ENCODE data around the gene EML6.

The EML6 gene

DNA sequence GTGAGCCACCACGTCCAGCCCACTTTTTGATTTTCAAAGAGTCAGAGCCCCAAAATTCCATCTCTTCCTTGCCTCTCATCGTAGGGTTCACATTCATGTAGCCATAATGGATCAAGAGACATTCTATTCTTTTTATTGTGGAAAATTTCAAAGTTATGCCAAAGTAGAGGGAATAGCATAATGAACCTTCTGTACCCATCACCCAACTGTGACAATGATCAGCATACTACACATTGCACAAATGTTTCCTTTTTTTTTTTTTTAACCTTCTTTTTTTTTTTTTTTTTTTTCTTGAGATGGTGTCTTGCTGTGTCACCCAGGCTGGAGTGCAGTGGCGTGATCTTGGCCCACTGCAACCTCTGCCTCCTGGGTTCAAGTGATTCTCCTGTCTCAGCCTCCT, 162.4 kb downstream of the EML6 start:
- H3K9me3 ChIP-seq (ENCODE audit: low read depth, low read length), result no peaks in the 10 kb centered on the region
- H3K4me3 ChIP-seq, result no peak overlapping the region
- DNase-seq (ENCODE audit: low read depth, low spot score), result no peak
- H3K9ac ChIP-seq (ENCODE audit: insufficient read length), result no peak overlapping the region
- no peaks in the 10 kb centered on the region for H3K36me3 ChIP-seq (ENCODE audit: insufficient read depth, low read length)
- H3K27ac ChIP-seq, result no peak overlapping the region
- TF ChIP-seq EZH2 (IDR thresholded peaks at IDR 0.05), result no peak
- TF ChIP-seq FOXP2 (optimal IDR thresholded peaks at IDR 0.05; ENCODE audit: control extremely low read depth, extremely low read length, insufficient read depth), result no peak

DNA sequence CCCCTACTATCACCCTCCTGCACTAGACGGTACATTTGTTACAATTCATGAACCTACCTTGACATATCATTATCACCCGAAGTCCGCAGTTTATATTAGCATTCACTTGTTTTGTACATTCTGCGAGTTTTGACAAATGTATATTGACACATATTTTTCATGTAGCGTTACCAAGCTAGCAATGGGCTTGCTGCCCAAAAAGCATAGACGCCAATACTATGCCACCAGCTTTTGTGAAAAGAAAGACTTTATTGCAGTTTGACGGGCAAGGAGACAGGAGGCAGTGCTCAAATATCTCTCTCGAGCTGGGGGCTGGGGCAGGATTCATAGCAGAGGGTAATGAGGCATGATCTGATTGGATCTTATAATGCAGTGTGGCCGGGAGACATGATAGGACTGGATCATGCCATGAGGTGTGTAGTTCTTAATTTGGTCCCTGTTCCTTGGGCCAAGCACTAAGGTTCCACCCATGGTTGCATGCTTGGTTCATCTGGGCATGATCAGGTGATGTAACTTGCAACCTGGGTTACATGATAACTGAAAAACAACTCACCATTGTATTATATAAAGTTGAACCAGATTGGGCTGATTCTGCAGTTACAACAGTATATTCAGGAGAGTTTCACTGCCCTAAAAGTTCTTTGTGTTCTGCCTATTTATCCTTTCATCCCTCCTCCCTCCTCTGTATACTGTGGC, 164.5 kb downstream of the EML6 start:
- no peak for TF ChIP-seq FOXP2 (optimal IDR thresholded peaks at IDR 0.05; ENCODE audit: control extremely low read depth, extremely low read length, insufficient read depth)
- no peak for TF ChIP-seq EZH2 (IDR thresholded peaks at IDR 0.05)
- no peak for TF ChIP-seq POLR2AphosphoS5 (IDR thresholded peaks at IDR 0.05; ENCODE audit: borderline replicate concordance, low read depth, low read length)
- no peak overlapping the region for H3K27ac ChIP-seq
- H3K4me3 ChIP-seq, result no peak overlapping the region
- no peak for DNase-seq (ENCODE audit: low read depth, low spot score)
- no peaks in the 10 kb centered on the region for H3K9me3 ChIP-seq (ENCODE audit: low read depth, low read length)
- H3K36me3 ChIP-seq (ENCODE audit: insufficient read depth, low read length), result no peaks in the 10 kb centered on the region
- H3K9ac ChIP-seq (ENCODE audit: insufficient read length), result no peak overlapping the region

- TF ChIP-seq EZH2 (IDR thresholded peaks at IDR 0.05), result no peak
- TF ChIP-seq FOXP2 (optimal IDR thresholded peaks at IDR 0.05; ENCODE audit: control extremely low read depth, extremely low read length, insufficient read depth), result no peak
- no peak for TF ChIP-seq POLR2AphosphoS5 (IDR thresholded peaks at IDR 0.05; ENCODE audit: borderline replicate concordance, low read depth, low read length)
- H3K36me3 ChIP-seq (ENCODE audit: insufficient read depth, low read length), result no peaks in the 10 kb centered on the region
- H3K9me3 ChIP-seq (ENCODE audit: low read depth, low read length), result no peaks in the 10 kb centered on the region
- no peak overlapping the region for H3K27ac ChIP-seq
- no peak overlapping the region for H3K9ac ChIP-seq (ENCODE audit: insufficient read length)
- no peak overlapping the region for H3K4me3 ChIP-seq
- no peak for DNase-seq (ENCODE audit: low read depth, low spot score)
Measured at GRCh38 chr2:54889053-54889452, 165.6 kb downstream of the EML6 start.

GRCh38 chr2:54891909-54892308, 168.4 kb downstream of the EML6 start:
- TF ChIP-seq EZH2 (IDR thresholded peaks at IDR 0.05), result no peak
- no peak for TF ChIP-seq FOXP2 (optimal IDR thresholded peaks at IDR 0.05; ENCODE audit: control extremely low read depth, extremely low read length, insufficient read depth)
- no peak for TF ChIP-seq POLR2AphosphoS5 (IDR thresholded peaks at IDR 0.05; ENCODE audit: borderline replicate concordance, low read depth, low read length)
- H3K36me3 ChIP-seq (ENCODE audit: insufficient read depth, low read length), result no peaks in the 10 kb centered on the region
- no peak overlapping the region for H3K9ac ChIP-seq (ENCODE audit: insufficient read length)
- H3K4me3 ChIP-seq, result no peak overlapping the region
- DNase-seq (ENCODE audit: low read depth, low spot score), result no peak
- H3K27ac ChIP-seq, result no peak overlapping the region
- H3K9me3 ChIP-seq (ENCODE audit: low read depth, low read length), result no peaks in the 10 kb centered on the region

DNA sequence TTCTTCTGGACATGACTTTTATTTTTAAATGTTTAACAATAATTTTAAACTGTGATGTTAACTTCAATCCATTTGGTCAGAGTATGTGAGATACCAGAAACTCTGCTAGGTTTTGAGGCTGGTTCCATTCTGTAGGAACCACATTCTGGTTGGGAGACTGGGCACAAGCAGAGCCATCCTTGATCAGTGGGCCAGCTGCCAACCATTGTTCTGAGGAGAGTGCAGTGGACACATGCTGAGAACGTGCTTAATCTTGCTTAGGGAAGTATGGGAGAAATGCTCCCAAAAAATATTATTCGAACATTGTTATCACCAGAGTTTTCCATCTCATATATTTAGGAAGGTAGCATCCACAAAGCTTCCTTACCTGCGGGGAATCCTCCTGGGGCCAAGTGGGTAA, 171.0 kb downstream of the EML6 start:
- no peak overlapping the region for H3K9ac ChIP-seq (ENCODE audit: insufficient read length)
- DNase-seq (ENCODE audit: low read depth, low spot score), result no peak

GRCh38 chr2:54895730-54896129, 172.3 kb downstream of the EML6 start:
- no peaks in the 10 kb centered on the region for H3K36me3 ChIP-seq (ENCODE audit: insufficient read depth, low read length)
- no peak overlapping the region for H3K9ac ChIP-seq (ENCODE audit: insufficient read length)
- TF ChIP-seq EZH2 (IDR thresholded peaks at IDR 0.05), result no peak
- TF ChIP-seq FOXP2 (optimal IDR thresholded peaks at IDR 0.05; ENCODE audit: control extremely low read depth, extremely low read length, insufficient read depth), result no peak
- no peak for TF ChIP-seq POLR2AphosphoS5 (IDR thresholded peaks at IDR 0.05; ENCODE audit: borderline replicate concordance, low read depth, low read length)
- H3K9me3 ChIP-seq (ENCODE audit: low read depth, low read length), result no peaks in the 10 kb centered on the region
- H3K27ac ChIP-seq, result no peak overlapping the region
- no peak overlapping the region for H3K4me3 ChIP-seq
- no peak for DNase-seq (ENCODE audit: low read depth, low spot score)

More for the DNA sequence above, 171.0 kb downstream of the EML6 start:
- no peaks in the 10 kb centered on the region for H3K36me3 ChIP-seq (ENCODE audit: insufficient read depth, low read length)
- TF ChIP-seq POLR2AphosphoS5 (IDR thresholded peaks at IDR 0.05; ENCODE audit: borderline replicate concordance, low read depth, low read length), result no peak
- TF ChIP-seq FOXP2 (optimal IDR thresholded peaks at IDR 0.05; ENCODE audit: control extremely low read depth, extremely low read length, insufficient read depth), result no peak
- TF ChIP-seq EZH2 (IDR thresholded peaks at IDR 0.05), result no peak
- H3K27ac ChIP-seq, result no peak overlapping the region
- H3K9me3 ChIP-seq (ENCODE audit: low read depth, low read length), result no peaks in the 10 kb centered on the region
- no peak overlapping the region for H3K4me3 ChIP-seq

DNA sequence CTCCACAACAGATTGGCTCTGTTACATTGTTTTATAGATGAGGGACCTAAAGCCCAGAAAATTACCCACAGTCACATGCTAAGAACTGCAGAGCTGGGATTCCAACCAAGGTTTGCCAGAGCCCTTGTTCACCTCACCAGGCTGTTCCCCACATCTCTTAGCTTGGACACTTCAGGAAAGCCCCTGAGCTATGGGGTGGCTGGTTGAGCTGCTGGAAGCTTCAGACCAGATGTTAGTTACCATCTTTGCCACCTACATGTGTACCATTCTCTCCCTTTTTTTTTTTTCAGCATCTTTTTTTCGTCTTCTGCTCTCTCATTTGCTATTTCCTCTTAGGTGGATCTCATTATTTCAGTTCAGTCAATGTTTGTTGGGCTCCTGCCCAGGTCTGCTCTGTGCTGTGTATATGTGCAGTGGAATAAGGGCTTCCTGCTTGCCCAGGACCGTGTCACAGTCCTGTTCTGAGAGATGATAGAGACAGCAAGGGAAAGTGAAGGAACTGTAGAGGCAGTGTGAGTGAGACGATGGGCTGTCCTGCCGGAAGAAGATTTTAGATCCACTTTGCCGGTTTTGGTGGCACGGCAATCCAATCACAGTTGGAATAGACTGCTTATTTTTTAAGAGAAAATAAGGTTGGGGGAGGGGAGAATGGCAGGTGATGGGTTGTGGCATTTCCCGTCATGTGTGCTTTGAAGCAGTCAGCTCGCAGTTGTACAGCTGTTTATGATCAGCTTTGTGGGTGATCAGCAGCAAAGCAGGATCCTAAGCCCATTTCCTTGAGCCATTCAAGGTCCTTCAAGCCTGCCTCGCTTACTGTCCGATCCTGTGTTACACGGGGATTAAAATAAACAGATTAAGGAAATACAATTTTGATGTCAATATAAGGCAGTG, 174.2 kb downstream of the EML6 start:
- Histone ChIP-seq H3K36me3 (ENCODE audit: insufficient read depth, low read length) (no peaks in the 10 kb centered on the region), H3K27ac (no peak overlapping the region), H3K4me3 (no peak overlapping the region), H3K9ac (ENCODE audit: insufficient read length) (no peak overlapping the region), H3K9me3 (ENCODE audit: low read depth, low read length) (no peaks in the 10 kb centered on the region)
- DNase-seq (ENCODE audit: low read depth, low spot score), result no peak
- TF ChIP-seq EZH2 (IDR thresholded peaks at IDR 0.05), result no peak
- TF ChIP-seq FOXP2 (optimal IDR thresholded peaks at IDR 0.05; ENCODE audit: control extremely low read depth, extremely low read length, insufficient read depth), result no peak
- TF ChIP-seq POLR2AphosphoS5 (IDR thresholded peaks at IDR 0.05; ENCODE audit: borderline replicate concordance, low read depth, low read length), result no peak

- Histone ChIP-seq H3K27ac (no peak overlapping the region), H3K4me3 (no peak overlapping the region), H3K36me3 (ENCODE audit: insufficient read depth, low read length) (no peaks in the 10 kb centered on the region), H3K9ac (ENCODE audit: insufficient read length) (no peak overlapping the region), H3K9me3 (ENCODE audit: low read depth, low read length) (no peaks in the 10 kb centered on the region)
- DNase-seq (ENCODE audit: low read depth, low spot score), result no peak
- no peak for TF ChIP-seq POLR2AphosphoS5 (IDR thresholded peaks at IDR 0.05; ENCODE audit: borderline replicate concordance, low read depth, low read length)
- TF ChIP-seq EZH2 (IDR thresholded peaks at IDR 0.05), result no peak
- no peak for TF ChIP-seq FOXP2 (optimal IDR thresholded peaks at IDR 0.05; ENCODE audit: control extremely low read depth, extremely low read length, insufficient read depth)
Measured at GRCh38 chr2:54898456-54899226, 175.2 kb downstream of the EML6 start.

Data from SK-N-MC (cell line).